ENCODE results near the gene DPEP2NB. TPM values are rescaled to one million over a fixed set of nuclear protein-coding genes. Genes with fewer than 3 reads are reported as not detected.

Gene DPEP2NB
- total and polyA plus RNA-seq, 2 donors (not counting 3 experiments of a cell fraction or from before 2014, with no cell fraction given) = not detected

GRCh38 chr16:67964477-67965131 is 51.1 kb downstream of the DPEP2NB start:
- DNase-seq (ENCODE audit: low read depth, low spot score) = no peak
- H4K20me1 ChIP-seq (replicated peaks; ENCODE audit: control insufficient read depth, extremely low read depth, insufficient read depth, low read length) = no peaks in the 10 kb centered on the region
- ChIA-PET POLR2A (no interaction called here), CTCF (interaction anchor here (1.3 to 1.4 kb wide), 2 partner anchors 40 to 104 kb away, joined by 4 to 5 read pairs; no protein-coding TSS in a partner anchor)
- H3K4me1 ChIP-seq (ENCODE audit: control insufficient read depth, extremely low read depth, insufficient read depth, low read length) = peaks cover 22% of the 10 kb centered on the region
- no peak for FAIRE-seq
- no peak overlapping the region for H3K4me3 ChIP-seq (replicated peaks in 1 of 3; ENCODE audit: insufficient read depth in 1 of 3, low read depth in 1 of 3, low read length in 3 of 3)
- intact Hi-C loops (cut with micrococcal nuclease) = no loop called here
- no peak overlapping the region for H2AFZ ChIP-seq (ENCODE audit: low read depth, low read length)
- H3K9me3 ChIP-seq (replicated peaks; ENCODE audit: control insufficient read depth, insufficient read depth, low read length) = no peaks in the 10 kb centered on the region
- no peak overlapping the region for H3K4me2 ChIP-seq (ENCODE audit: insufficient read depth, low read length)
- no peak overlapping the region for H3K27ac ChIP-seq (ENCODE audit: insufficient read depth, low read depth, low read length)
- peaks cover 52% of the 10 kb centered on the region for H3K79me2 ChIP-seq (ENCODE audit: control insufficient read depth, insufficient read depth, low read length)
- TF ChIP-seq FOS (IDR thresholded peaks at IDR 0.05; ENCODE audit: borderline replicate concordance, insufficient read depth, low read length) = no peak
- TF ChIP-seq POLR2A (IDR thresholded peaks at IDR 0.05; ENCODE audit: low read depth, low read length) = no peak
- TF ChIP-seq JUN (IDR thresholded peaks at IDR 0.05; ENCODE audit: borderline replicate concordance, insufficient read depth, insufficient read length, low read depth) = no peak
- TF ChIP-seq POLR2AphosphoS5 (IDR thresholded peaks at IDR 0.05; ENCODE audit: insufficient read depth, low read depth, low read length) = no peak
- no peak for TF ChIP-seq MAX (IDR thresholded peaks at IDR 0.05; ENCODE audit: insufficient read depth, insufficient read length)
- no peak for TF ChIP-seq CTCF (IDR thresholded peaks at IDR 0.05; ENCODE audit: extremely low read depth in 1 of 2, insufficient read depth in 1 of 2, low read depth in 1 of 2, low read length in 2 of 2)
- no peak for TF ChIP-seq GATA2 (IDR thresholded peaks at IDR 0.05; ENCODE audit: insufficient read depth, insufficient read length, low read depth, low read length)
- no peak for TF ChIP-seq MYC (IDR thresholded peaks at IDR 0.05; ENCODE audit: low read depth, low read length)
- no peak for TF ChIP-seq EZH2 (IDR thresholded peaks at IDR 0.05; ENCODE audit: borderline replicate concordance, low read depth, low read length, severe bottlenecking)
- H3K27me3 ChIP-seq (ENCODE audit: control insufficient read depth in 2 of 2, insufficient read depth in 2 of 2, low read length in 2 of 2) = no peaks in the 10 kb centered on the region
- dilution Hi-C loops (cut with MboI; ENCODE audit: extremely low pct_ligation_motif_present, low sequenced_read_pairs) = no loop called here
- H3K9ac ChIP-seq (replicated peaks; ENCODE audit: extremely low read depth, insufficient read depth, low read length) = no peak overlapping the region
- H3K36me3 ChIP-seq (ENCODE audit: control insufficient read depth in 2 of 2, extremely low read depth in 1 of 2, insufficient read depth in 2 of 2, low read length in 2 of 2) = peaks cover 10 to 31% of the 10 kb centered on the region in 2 experiments
- H3K9me1 ChIP-seq (replicated peaks; ENCODE audit: control insufficient read depth, extremely low read depth, insufficient read depth, low read length) = no peaks in the 10 kb centered on the region
- no TSS peak for BruUV-seq (replicated peaks)

All from endothelial cell of umbilical vein (primary cell).